H1 (cell line): Measurements from ENCODE around the gene RADX. TPM values are rescaled to one million over a fixed set of nuclear protein-coding genes. Genes with fewer than 3 reads are reported as not detected.

Experiments
- CTCF ChIA-PET: fragments of 300-600 bp; sonication (Branson Sonifier 250); formaldehyde crosslinking; loops from one replicate; lab custom pipeline; 2021; ENCODE audit not compliant: partially characterized antibody; lab: Charles Lee
- POLR2A ChIA-PET: fragments of 300-600 bp; sonication (Branson Sonifier 250); formaldehyde crosslinking; loops from one replicate; lab custom pipeline; 2021; ENCODE audit warnings: inconsistent platforms; ENCODE audit not compliant: partially characterized antibody; lab: Charles Lee
- DNase-seq, 2 experiments: peaks; one replicate each; pipeline versions ENCODE4 v3.0.0 to v3.0.0-alpha.2; 2010 to 2022; ENCODE audit warnings: low spot score in 2 of 2, low read depth in 1 of 2, mixed read lengths in 1 of 2
- FAIRE-seq: peaks from 2 replicates; lab custom pipeline; 2011; peaks lifted over from hg19 to GRCh38; lab: Jason Lieb, UNC
- H2AFZ ChIP-seq: 2 replicates; pipeline ENCODE4 v1.8.1; 2012; ENCODE audit warnings: low read length, inconsistent platforms
- H2AK5ac ChIP-seq: 2 replicates; pipeline ENCODE4 v1.6.1; 2013; ENCODE audit warnings: low read depth, low read length
- H2BK120ac ChIP-seq: replicated peaks from 2 replicates; pipeline ENCODE3; 2013; ENCODE audit warnings: low read depth, low read length, inconsistent platforms
- H2BK12ac ChIP-seq: 2 replicates; pipeline ENCODE4 v1.6.1; 2013; ENCODE audit warnings: low read depth, low read length
- H2BK15ac ChIP-seq: 2 replicates; pipeline ENCODE4 v1.6.1; 2013; ENCODE audit warnings: low read length
- H2BK20ac ChIP-seq: 2 replicates; pipeline ENCODE4 v1.6.1; 2013; ENCODE audit warnings: low read length
- H2BK5ac ChIP-seq: 2 replicates; pipeline ENCODE4 v1.6.1; 2013; ENCODE audit warnings: low read depth, low read length
- H3K14ac ChIP-seq: 2 replicates; pipeline ENCODE4 v1.6.1; 2013; ENCODE audit warnings: inconsistent platforms; ENCODE audit not compliant: insufficient read length
- H3K18ac ChIP-seq: 2 replicates; pipeline ENCODE4 v1.6.1; 2013; ENCODE audit warnings: low read length; ENCODE audit errors: extremely low read depth
- H3K23ac ChIP-seq: 2 replicates; pipeline ENCODE4 v1.6.1; 2013; ENCODE audit warnings: inconsistent platforms; ENCODE audit not compliant: insufficient read length
- H3K23me2 ChIP-seq: 2 replicates; pipeline ENCODE4 v1.6.1; 2013; ENCODE audit warnings: low read depth, low read length
- H3K27ac ChIP-seq: 2 replicates; pipeline ENCODE4 v1.6.1; 2011; ENCODE audit warnings: low read depth, low read length, inconsistent platforms
- H3K27me3 ChIP-seq, 4 experiments: replicated peaks in 1 of 4; 1 replicate in 1 of 4; 2 replicates in 3 of 4; pipeline versions ENCODE4 v1.6.1 to v1.8.1; 2011 to 2013; ENCODE audit warnings: low read length in 3 of 4, mild to moderate bottlenecking in 3 of 4, inconsistent platforms in 2 of 4, mixed read lengths in 2 of 4, moderate library complexity in 1 of 4; ENCODE audit not compliant: control insufficient read depth in 3 of 4, insufficient read depth in 3 of 4; ENCODE audit errors: extremely low read depth in 1 of 4
- H3K36me3 ChIP-seq, 4 experiments: 2 replicates each; pipeline versions ENCODE4 v1.6.1 to v1.8.1; 2011 to 2013; ENCODE audit warnings: mild to moderate bottlenecking in 4 of 4, low read length in 3 of 4, moderate library complexity in 2 of 4, control low read depth in 1 of 4, inconsistent platforms in 1 of 4; ENCODE audit not compliant: insufficient read depth in 4 of 4, control insufficient read depth in 2 of 4
- H3K4ac ChIP-seq: replicated peaks from 2 replicates; pipeline ENCODE3; 2013; ENCODE audit warnings: low read length, low read depth, mixed read lengths, inconsistent platforms; ENCODE audit not compliant: insufficient read length
- H3K4me1 ChIP-seq, 4 experiments: replicated peaks in 1 of 4; 1 replicate in 1 of 4; 2 replicates in 3 of 4; pipeline versions ENCODE4 v1.6.1 to v1.8.1; 2011 to 2013; ENCODE audit warnings: low read length in 3 of 4, inconsistent platforms in 2 of 4, mixed read lengths in 1 of 4; ENCODE audit not compliant: insufficient read depth in 4 of 4, control insufficient read depth in 3 of 4
- H3K4me2 ChIP-seq, 2 experiments: 2 replicates each; pipeline versions ENCODE4 v1.6.1 to v1.8.1; 2011 to 2013; ENCODE audit warnings: low read depth in 2 of 2, low read length in 2 of 2, control low read depth in 1 of 2, inconsistent platforms in 1 of 2, mild to moderate bottlenecking in 1 of 2; ENCODE audit not compliant: insufficient read depth in 1 of 2
- H3K4me3 ChIP-seq, 4 experiments: fragments of 200-600, 300-600 bp in 1 of 4; sonication (generic), shearing (Covaris generic), sonication (Bioruptor Twin) in 1 of 4; 2 replicates each; pipeline versions ENCODE4 v1.5.1 to v1.8.1; 2011 to 2016; ENCODE audit warnings: low read length in 4 of 4, low read depth in 3 of 4, control low read depth in 2 of 4, inconsistent platforms in 2 of 4, mild to moderate bottlenecking in 2 of 4, mixed read lengths in 1 of 4, moderate library complexity in 1 of 4; ENCODE audit not compliant: insufficient read depth in 2 of 4; ENCODE audit errors: extremely low read depth in 1 of 4
- H3K56ac ChIP-seq: replicated peaks from 2 replicates; pipeline ENCODE3; 2013; ENCODE audit warnings: low read depth, mild to moderate bottlenecking, mixed read lengths, low read length, inconsistent platforms; ENCODE audit not compliant: insufficient read length
- H3K79me1 ChIP-seq: 2 replicates; pipeline ENCODE4 v1.6.1; 2013; ENCODE audit warnings: low read depth, low read length, control low read depth
- H3K79me2 ChIP-seq, 2 experiments: 2 replicates each; pipeline versions ENCODE4 v1.6.1 to v1.8.1; 2012 to 2013; ENCODE audit warnings: low read length in 2 of 2, mild to moderate bottlenecking in 2 of 2, inconsistent platforms in 1 of 2; ENCODE audit not compliant: insufficient read depth in 2 of 2, control insufficient read depth in 1 of 2
- H3K9ac ChIP-seq, 4 experiments: replicated peaks in 1 of 4; 1 replicate in 1 of 4; 2 replicates in 3 of 4; pipeline versions ENCODE4 v1.6.1 to v1.8.1; 2011 to 2013; ENCODE audit warnings: low read depth in 3 of 4, low read length in 3 of 4, control low read depth in 2 of 4, mild to moderate bottlenecking in 2 of 4, moderate library complexity in 2 of 4, inconsistent platforms in 1 of 4; ENCODE audit errors: extremely low read depth in 1 of 4
- H3K9me3 ChIP-seq, 2 experiments: 2 replicates each; pipeline versions ENCODE4 v1.6.1 to v1.8.1; 2012 to 2013; ENCODE audit warnings: mild to moderate bottlenecking in 2 of 2, moderate library complexity in 2 of 2, control low read depth in 1 of 2, inconsistent platforms in 1 of 2, low read depth in 1 of 2, low read length in 1 of 2, mixed read lengths in 1 of 2; ENCODE audit not compliant: insufficient read depth in 2 of 2
- H4K20me1 ChIP-seq, 2 experiments: replicated peaks in 1 of 2; 2 replicates each; pipeline versions ENCODE3 to v1.8.1; 2011 to 2013; ENCODE audit warnings: inconsistent platforms in 2 of 2, low read length in 2 of 2, mild to moderate bottlenecking in 1 of 2; ENCODE audit not compliant: insufficient read depth in 2 of 2, control insufficient read depth in 1 of 2
- H4K5ac ChIP-seq: 2 replicates; pipeline ENCODE4 v1.6.1; 2013; ENCODE audit warnings: low read length, low read depth, mixed read lengths, inconsistent platforms; ENCODE audit not compliant: insufficient read length
- H4K8ac ChIP-seq: 2 replicates; pipeline ENCODE4 v1.8.0; 2013; ENCODE audit warnings: mild to moderate bottlenecking, moderate library complexity, low read length, inconsistent platforms; ENCODE audit not compliant: insufficient read depth; ENCODE audit errors: extremely low read depth
- H4K91ac ChIP-seq: replicated peaks from 2 replicates; pipeline ENCODE3; 2013; ENCODE audit warnings: low read length, mixed read lengths, inconsistent platforms; ENCODE audit not compliant: insufficient read length
- GABPA ChIP-seq: IDR thresholded peaks from 2 replicates; pipeline ENCODE4 v1.6.1; 2011; ENCODE audit warnings: mild to moderate bottlenecking, low read length, moderate library complexity, borderline replicate concordance; ENCODE audit not compliant: insufficient read depth
- MAFK ChIP-seq: IDR thresholded peaks from 2 replicates; pipeline ENCODE4 v1.6.1; 2012; ENCODE audit warnings: low read depth, mild to moderate bottlenecking, improper control_type of control experiment, low read length
- WGBS, 2 experiments: shearing (Covaris generic) in 1 of 2; methylation state at CpG; one replicate each; pipeline versions ENCODE4 v1.1.6 to v1.1.7; 2013 to 2015; ENCODE audit warnings: low lambda C conversion rate in 2 of 2, mixed read lengths in 2 of 2, inconsistent platforms in 1 of 2, low coverage in 1 of 2, missing lambda C conversion rate in 1 of 2; ENCODE audit not compliant: insufficient replicate concordance in 2 of 2, insufficient coverage in 1 of 2, insufficient read length in 1 of 2; ENCODE audit errors: extremely low coverage in 1 of 2, missing lambda C conversion rate in 1 of 2; 5-methylcytosine and 5-hydroxymethylcytosine counted together
- polyA plus RNA-seq, 7 experiments: library from polyadenylated mRNA; depleted of rRNA in 3 of 7; stranded (reverse) in 5 of 7; unstranded in 2 of 7; fragments of >200 nt in 5 of 7; fragments of 200-250 nt in 2 of 7; gene quantifications; 1 replicate in 5 of 7; 2 replicates in 1 of 7; 4 replicates in 1 of 7; pipeline versions ENCODE4 v1.2.1 to v1.2.3, GENCODE V29; 2011 to 2013; ENCODE audit warnings: missing spikeins in 2 of 7, mixed read lengths in 2 of 7
- total RNA-seq: library from RNA; stranded (reverse); fragmentation: NEBNext Ultra II Directional; extraction: Animal tissue kit (Norgen Biotek cat#: 25700); gene quantifications from 2 replicates; pipeline ENCODE4 v1.2.1, GENCODE V29; 2021

Gene RADX
- total and polyA plus RNA-seq, 2 of the 8 experiments (the other 6 are each of a cell fraction or from before 2014, with no cell fraction given) = 1.7 to 4.5 TPM

DNA sequence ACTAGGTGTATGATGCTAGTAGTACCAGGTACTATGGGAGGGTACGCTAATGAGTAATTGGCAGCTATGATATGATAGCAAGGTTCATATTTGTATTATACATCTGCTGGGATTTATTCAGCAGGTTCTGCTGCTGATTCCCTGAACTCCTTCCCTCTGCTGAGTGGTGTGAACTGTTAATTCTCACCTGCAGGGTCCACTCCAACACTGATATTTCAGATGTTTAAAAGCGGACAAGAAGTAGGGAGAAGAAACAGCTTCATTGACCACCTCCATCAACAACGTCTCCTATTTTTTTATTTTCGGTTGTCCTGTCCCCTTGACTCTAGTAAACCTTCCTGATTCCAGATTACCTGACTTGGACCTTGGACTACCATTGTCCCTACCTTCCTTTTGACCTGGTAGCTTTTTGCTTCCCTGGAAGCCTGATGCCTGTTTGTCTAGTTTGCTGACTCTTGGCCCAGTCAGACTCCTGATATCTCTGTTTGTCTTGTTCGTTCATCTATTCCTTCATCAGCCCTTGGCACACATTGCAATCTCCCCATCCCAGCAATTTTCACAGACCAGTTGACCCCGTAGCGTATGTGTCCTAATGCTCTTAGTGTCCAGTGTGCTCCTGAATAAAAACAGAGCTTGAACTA, 80.8 kb downstream of the RADX start:
- Histone ChIP-seq H3K23me2 (no peaks in the 10 kb centered on the region), H3K27me3 (no peaks in the 10 kb centered on the region), H3K14ac (no peak overlapping the region), H3K23ac (no peak overlapping the region), H3K79me2 (no peaks in the 10 kb centered on the region), H3K9ac (no peak overlapping the region), H2AK5ac (no peak overlapping the region), H3K9me3 (no peaks in the 10 kb centered on the region), H3K4ac (no peak overlapping the region), H2BK15ac (no peak overlapping the region), H3K79me1 (no peaks in the 10 kb centered on the region), H2BK120ac (no peak overlapping the region), H2BK5ac (no peak overlapping the region), H4K91ac (no peak overlapping the region), H3K4me2 (no peak overlapping the region), H3K4me3 (no peak overlapping the region), H3K4me1 (no peaks in the 10 kb centered on the region), H3K27ac (no peak overlapping the region), H3K36me3 (no peaks in the 10 kb centered on the region), H4K8ac (no peak overlapping the region), H3K56ac (no peak overlapping the region), H2AFZ (no peak overlapping the region), H4K20me1 (no peaks in the 10 kb centered on the region), H4K5ac (no peak overlapping the region), H2BK20ac (no peak overlapping the region), H2BK12ac (no peak overlapping the region), H3K18ac (no peak overlapping the region)
- no peak for FAIRE-seq
- CTCF ChIA-PET = no interaction called here
- POLR2A ChIA-PET = no interaction called here
- DNase-seq = no peak
- WGBS, 2 experiments = 89% methylated on average over 5 of the region's 7 CpGs; no CpG with 5 or more reads in 1 of the 2 experiments
- TF ChIP-seq GABPA (no peak), MAFK (no peak)
